ENCODE data around the gene NOP10.
"Not testable (repeated sequence)": the region's sequence is repeated elsewhere in the genome, so short reads cannot be mapped to it uniquely, and the experiment has no call there.

NOP10 gene

GRCh38 chr15:34342737-34343575 is at the start of gene NOP10, which contains the start of gene NUTM1:
TSS of gene NOP10 (minus strand) at chr15:34343136. CDS start at chr15:34343073, 63 bp downstream.
TSS of gene NUTM1 (plus strand) at chr15:34343315. CDS start at chr15:34343697, 382 bp downstream.
- in situ Hi-C loops (cut with HindIII; ENCODE audit: low sequenced_read_pairs), result no loop called here

- in situ Hi-C loops (cut with HindIII; ENCODE audit: low sequenced_read_pairs), result not testable (repeated sequence)
These were observed 46.7 kb upstream of the NOP10 start for GRCh38 chr15:34389594-34390086.

- in situ Hi-C loops (cut with HindIII; ENCODE audit: low sequenced_read_pairs), result not testable (repeated sequence)
These were observed 39.0 kb upstream of the NOP10 start for GRCh38 chr15:34381829-34382521.

GRCh38 chr15:34380491-34380890 is 37.6 kb upstream of the NOP10 start:
- in situ Hi-C loops (cut with HindIII; ENCODE audit: low sequenced_read_pairs), result not testable (repeated sequence)

- in situ Hi-C loops (cut with HindIII; ENCODE audit: low sequenced_read_pairs), result no loop called here
These were observed 33.9 kb upstream of the NOP10 start for GRCh38 chr15:34376856-34377255.

GRCh38 chr15:34375541-34375940 is 32.6 kb upstream of the NOP10 start:
- in situ Hi-C loops (cut with HindIII; ENCODE audit: low sequenced_read_pairs), result not testable (repeated sequence)

GRCh38 chr15:34374816-34375215 is 31.9 kb upstream of the NOP10 start:
- in situ Hi-C loops (cut with HindIII; ENCODE audit: low sequenced_read_pairs), result no loop called here

- in situ Hi-C loops (cut with HindIII; ENCODE audit: low sequenced_read_pairs), result no loop called here
These were observed 31.0 kb upstream of the NOP10 start for GRCh38 chr15:34373951-34374350.

- in situ Hi-C loops (cut with HindIII; ENCODE audit: low sequenced_read_pairs), result no loop called here
These were observed 27.7 kb upstream of the NOP10 start for GRCh38 chr15:34370643-34371042.

- in situ Hi-C loops (cut with HindIII; ENCODE audit: low sequenced_read_pairs), result no loop called here
These were observed 27.2 kb upstream of the NOP10 start for GRCh38 chr15:34370129-34370528.

GRCh38 chr15:34367101-34368081 is 24.5 kb upstream of the NOP10 start, which contains the start of gene LPCAT4:
TSS of gene LPCAT4 (minus strand) at chr15:34367196. CDS start at chr15:34367100, 96 bp downstream.
- in situ Hi-C loops (cut with HindIII; ENCODE audit: low sequenced_read_pairs), result no loop called here

GRCh38 chr15:34366271-34367065 is 23.5 kb upstream of the NOP10 start:
- in situ Hi-C loops (cut with HindIII; ENCODE audit: low sequenced_read_pairs), result no loop called here

GRCh38 chr15:34365836-34366235 is 22.9 kb upstream of the NOP10 start:
- in situ Hi-C loops (cut with HindIII; ENCODE audit: low sequenced_read_pairs), result no loop called here

- in situ Hi-C loops (cut with HindIII; ENCODE audit: low sequenced_read_pairs), result no loop called here
These were observed 22.3 kb upstream of the NOP10 start for GRCh38 chr15:34365091-34365825.

- in situ Hi-C loops (cut with HindIII; ENCODE audit: low sequenced_read_pairs), result no loop called here
These were observed 21.1 kb upstream of the NOP10 start for GRCh38 chr15:34364041-34364440.

- in situ Hi-C loops (cut with HindIII; ENCODE audit: low sequenced_read_pairs), result no loop called here
These were observed 19.3 kb upstream of the NOP10 start for GRCh38 chr15:34362047-34362773.

GRCh38 chr15:34361278-34361677 is 18.3 kb upstream of the NOP10 start:
- in situ Hi-C loops (cut with HindIII; ENCODE audit: low sequenced_read_pairs), result no loop called here

GRCh38 chr15:34360298-34360697 is 17.4 kb upstream of the NOP10 start:
- in situ Hi-C loops (cut with HindIII; ENCODE audit: low sequenced_read_pairs), result no loop called here

Data from DLD1 (cell line).